Measurements from ENCODE around the gene PCCA. TPM values are rescaled to one million over a fixed set of nuclear protein-coding genes. Genes with fewer than 3 reads are reported as not detected.
A peak's percentile ranks its signal among the peaks of the same experiment; 100 is the strongest.

The PCCA gene
- total RNA-seq, 4 donors from 2014 or later: 46.9 to 66.0 (median 49.4) TPM

DNA sequence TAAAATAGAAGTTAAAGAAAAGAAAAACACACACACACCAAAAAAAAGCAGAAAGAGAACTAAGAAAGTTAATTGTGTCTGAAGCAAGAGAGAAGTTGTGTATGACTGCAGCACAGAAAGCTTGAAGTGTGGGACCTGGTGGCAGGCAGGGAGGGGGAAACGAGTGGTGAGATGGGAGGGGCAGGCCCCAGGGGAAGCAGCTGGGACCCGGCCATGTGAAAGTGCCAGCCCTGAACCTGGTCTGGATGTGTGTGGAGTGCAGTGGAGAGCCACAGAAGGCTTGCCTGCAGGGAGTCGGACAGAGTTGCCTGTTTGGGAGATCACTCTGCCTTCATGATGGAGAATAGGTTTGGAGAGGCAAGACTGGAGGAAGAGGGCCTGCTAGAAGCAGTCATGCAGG is 300.7 kb downstream of the PCCA start:
- DNase-seq: no peak
- TF ChIP-seq, protein P1, sequence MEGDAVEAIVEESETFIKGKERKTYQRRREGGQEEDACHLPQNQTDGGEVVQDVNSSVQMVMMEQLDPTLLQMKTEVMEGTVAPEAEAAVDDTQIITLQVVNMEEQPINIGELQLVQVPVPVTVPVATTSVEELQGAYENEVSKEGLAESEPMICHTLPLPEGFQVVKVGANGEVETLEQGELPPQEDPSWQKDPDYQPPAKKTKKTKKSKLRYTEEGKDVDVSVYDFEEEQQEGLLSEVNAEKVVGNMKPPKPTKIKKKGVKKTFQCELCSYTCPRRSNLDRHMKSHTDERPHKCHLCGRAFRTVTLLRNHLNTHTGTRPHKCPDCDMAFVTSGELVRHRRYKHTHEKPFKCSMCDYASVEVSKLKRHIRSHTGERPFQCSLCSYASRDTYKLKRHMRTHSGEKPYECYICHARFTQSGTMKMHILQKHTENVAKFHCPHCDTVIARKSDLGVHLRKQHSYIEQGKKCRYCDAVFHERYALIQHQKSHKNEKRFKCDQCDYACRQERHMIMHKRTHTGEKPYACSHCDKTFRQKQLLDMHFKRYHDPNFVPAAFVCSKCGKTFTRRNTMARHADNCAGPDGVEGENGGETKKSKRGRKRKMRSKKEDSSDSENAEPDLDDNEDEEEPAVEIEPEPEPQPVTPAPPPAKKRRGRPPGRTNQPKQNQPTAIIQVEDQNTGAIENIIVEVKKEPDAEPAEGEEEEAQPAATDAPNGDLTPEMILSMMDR (IDR thresholded peaks at IDR 0.05): no peak
- no peak for TF ChIP-seq POLR2A (IDR thresholded peaks at IDR 0.05)
- peaks cover 0 to 9% (median 0%) of the 10 kb centered on the region in 3 donors for H3K36me3 ChIP-seq

DNA sequence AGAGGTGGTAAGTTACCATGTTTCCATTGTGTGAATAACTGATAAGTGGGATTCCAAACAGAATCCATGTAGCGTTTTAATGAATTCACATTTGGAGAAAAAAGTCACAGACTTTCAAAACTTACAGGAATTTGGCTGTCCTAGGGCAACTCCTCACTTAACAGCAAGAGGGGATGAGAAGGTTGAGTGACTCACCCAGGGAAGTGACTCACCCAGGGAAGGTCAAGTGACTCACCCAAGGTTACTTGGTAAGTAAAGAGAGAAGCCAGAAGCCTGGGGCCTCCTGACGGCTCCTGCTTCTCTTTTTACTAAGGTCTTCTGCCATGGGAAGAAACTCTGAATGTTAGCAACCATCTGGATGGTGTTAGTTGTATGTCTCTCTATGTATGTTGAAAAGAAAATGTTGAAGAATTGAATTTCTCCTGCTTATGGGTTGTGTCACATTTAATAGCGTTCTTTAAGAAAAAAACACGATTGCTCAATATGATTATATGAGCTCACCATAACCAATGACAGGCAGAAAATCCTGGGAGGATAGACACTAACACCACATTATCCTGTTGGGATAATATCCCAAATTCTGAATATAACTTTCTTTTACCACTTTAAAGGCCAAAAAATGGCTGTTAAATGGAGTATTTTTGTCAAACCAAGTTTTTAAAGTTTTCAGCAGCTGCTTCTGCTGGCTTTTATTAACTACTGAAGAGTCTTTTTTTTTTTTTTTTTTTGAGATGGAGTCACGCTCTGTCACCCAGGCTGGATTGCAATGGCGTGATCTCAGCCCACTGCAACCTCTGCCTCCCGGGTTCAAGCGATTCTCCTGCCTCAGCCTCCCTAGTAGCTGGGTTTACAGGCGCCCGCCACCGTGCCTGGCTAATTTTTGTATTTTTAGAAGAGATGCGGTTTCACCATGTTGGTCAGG is 304.1 kb downstream of the PCCA start:
- TF ChIP-seq, protein P1 (IDR thresholded peaks at IDR 0.05): no peak
- TF ChIP-seq POLR2A (IDR thresholded peaks at IDR 0.05): no peak
- Histone ChIP-seq H3K27me3 (no peaks in the 10 kb centered on the region), H3K4me1 (no peaks in the 10 kb centered on the region), H3K9me3 (no peaks in the 10 kb centered on the region), H3K4me3 (no peak overlapping the region), H3K36me3 (no peaks in the 10 kb centered on the region), H3K27ac (peak overlapping the region in 3 of 4 donors; percentile 30 to 54 (median 36))
- DNase-seq: peak in 2 of 3 donors; percentile 23 to 88

More for the DNA sequence above, 300.7 kb downstream of the PCCA start:
- no peak overlapping the region for H3K27ac ChIP-seq
- no peaks in the 10 kb centered on the region for H3K27me3 ChIP-seq
- H3K4me1 ChIP-seq: no peaks in the 10 kb centered on the region
- no peak overlapping the region for H3K4me3 ChIP-seq
- no peaks in the 10 kb centered on the region for H3K9me3 ChIP-seq

GRCh38 chr13:100394005-100394695 is 305.3 kb downstream of the PCCA start:
- Histone ChIP-seq H3K4me3 (no peak overlapping the region), H3K9me3 (no peaks in the 10 kb centered on the region), H3K4me1 (no peaks in the 10 kb centered on the region), H3K36me3 (no peaks in the 10 kb centered on the region), H3K27ac (peak overlapping the region in 2 of 4 donors; percentile 12 to 36), H3K27me3 (no peaks in the 10 kb centered on the region)
- TF ChIP-seq, protein P1 (IDR thresholded peaks at IDR 0.05): no peak
- no peak for TF ChIP-seq POLR2A (IDR thresholded peaks at IDR 0.05)
- DNase-seq: no peak

GRCh38 chr13:100395698-100396373 is 306.9 kb downstream of the PCCA start:
- Histone ChIP-seq H3K27ac (no peak overlapping the region), H3K4me1 (no peaks in the 10 kb centered on the region), H3K36me3 (no peaks in the 10 kb centered on the region), H3K9me3 (no peaks in the 10 kb centered on the region), H3K27me3 (no peaks in the 10 kb centered on the region), H3K4me3 (no peak overlapping the region)
- TF ChIP-seq, protein P1 (IDR thresholded peaks at IDR 0.05): no peak
- no peak for TF ChIP-seq POLR2A (IDR thresholded peaks at IDR 0.05)
- DNase-seq: no peak

DNA sequence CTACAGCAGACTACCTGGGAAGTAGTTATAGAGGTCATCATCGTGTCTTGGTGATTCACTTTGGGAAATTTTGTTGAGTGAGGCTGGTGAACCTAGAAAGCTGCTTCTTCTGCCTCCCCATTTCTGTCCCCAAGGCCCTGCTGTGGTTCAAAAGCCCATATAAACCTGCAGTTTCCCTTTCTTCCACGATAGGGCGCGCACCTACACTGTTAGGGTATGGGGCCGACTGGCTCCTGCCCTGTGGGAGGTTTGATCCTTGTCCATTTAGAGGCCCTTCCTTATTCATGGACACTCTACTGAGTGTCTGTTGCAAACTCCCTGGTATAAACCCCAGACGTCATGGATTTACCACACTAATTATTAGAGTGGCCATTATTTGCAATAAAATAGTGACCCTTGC is 307.9 kb downstream of the PCCA start:
- H3K4me3 ChIP-seq: no peak overlapping the region
- no peak overlapping the region for H3K27ac ChIP-seq
- no peaks in the 10 kb centered on the region for H3K4me1 ChIP-seq
- DNase-seq: no peak
- TF ChIP-seq, protein P1 (IDR thresholded peaks at IDR 0.05): no peak
- TF ChIP-seq POLR2A (IDR thresholded peaks at IDR 0.05): no peak
- H3K36me3 ChIP-seq: no peaks in the 10 kb centered on the region
- no peaks in the 10 kb centered on the region for H3K27me3 ChIP-seq
- H3K9me3 ChIP-seq: no peaks in the 10 kb centered on the region

Measured in Peyer's patch (tissue), 4 donors.